ENCODE results near the gene ULBP1. TPM values are rescaled to one million over a fixed set of nuclear protein-coding genes. Genes with fewer than 3 reads are reported as not detected.
"Not testable (repeated sequence)": the region's sequence is repeated elsewhere in the genome, so short reads cannot be mapped to it uniquely, and the experiment has no call there.

The ULBP1 gene
- polyA plus RNA-seq, 1 donor (not counting 4 experiments of a cell fraction or from before 2014, with no cell fraction given) = 2.2 TPM

DNA sequence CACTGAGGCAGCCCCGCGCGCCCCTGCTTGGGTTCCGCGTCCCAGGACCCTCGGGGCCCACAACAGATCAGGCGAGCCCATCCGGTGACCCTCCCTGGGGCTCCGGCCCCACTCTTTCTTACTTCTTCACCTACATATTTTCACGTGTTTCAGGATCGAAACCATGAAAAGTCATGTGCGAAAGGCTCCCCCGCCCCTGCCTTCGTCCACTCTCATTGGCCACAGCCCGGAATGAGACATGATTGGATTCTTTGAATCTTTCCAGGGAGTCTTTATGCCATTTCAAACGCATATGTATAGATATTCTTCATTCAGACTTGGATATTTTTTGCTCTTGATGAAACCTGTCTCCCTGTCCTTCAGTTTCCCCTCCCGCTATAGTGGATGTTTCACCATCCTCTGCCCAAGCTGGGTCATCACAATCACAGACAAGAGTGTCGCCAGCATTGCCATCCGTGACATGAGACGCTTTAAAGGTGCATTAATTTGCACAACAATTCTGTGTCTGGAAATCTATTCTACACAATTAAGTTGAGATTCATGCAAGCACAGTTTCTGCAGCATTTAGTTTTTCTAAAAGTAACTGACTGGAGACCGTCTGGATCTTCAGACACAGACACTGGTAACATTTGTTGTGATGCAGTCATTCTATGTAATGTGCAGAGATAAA is 8.6 kb upstream of the ULBP1 start:
- H3K4me2 ChIP-seq (ENCODE audit: control insufficient read depth, extremely low read depth, insufficient read depth, low read depth, low read length); DNase-seq (ENCODE audit: low read depth, low spot score); H2AFZ ChIP-seq (ENCODE audit: control insufficient read depth, low read length); H3K4me1 ChIP-seq (ENCODE audit: control insufficient read depth, extremely low read depth, insufficient read depth, low read length); H3K27ac ChIP-seq (ENCODE audit: control insufficient read depth, insufficient read depth, low read length); H3K9me1 ChIP-seq (ENCODE audit: control insufficient read depth, extremely low read depth, insufficient read depth, low read length); dilution Hi-C loops (cut with MboI; ENCODE audit: extremely low pct_ligation_motif_present, low sequenced_read_pairs); H3K9me3 ChIP-seq (ENCODE audit: control insufficient read depth, low read depth, low read length); H3K4me3 ChIP-seq (ENCODE audit: control insufficient read depth in 2 of 3, extremely low read depth in 1 of 3, insufficient read depth in 2 of 3, low read depth in 1 of 3, low read length in 3 of 3); H3K9ac ChIP-seq (ENCODE audit: control insufficient read depth, extremely low read depth, insufficient read depth, low read length); H4K20me1 ChIP-seq (ENCODE audit: control insufficient read depth, extremely low read depth, insufficient read depth, low read length); H3K79me2 ChIP-seq (ENCODE audit: control insufficient read depth, insufficient read depth, low read length); H3K36me3 ChIP-seq (ENCODE audit: control insufficient read depth in 2 of 2, extremely low read depth in 1 of 2, insufficient read depth in 2 of 2, low read length in 2 of 2); FAIRE-seq: not testable (repeated sequence)
- H3K27me3 ChIP-seq (ENCODE audit: control insufficient read depth, extremely low read depth, insufficient read depth, low read length) = peaks cover 56% of the 10 kb centered on the region

DNA sequence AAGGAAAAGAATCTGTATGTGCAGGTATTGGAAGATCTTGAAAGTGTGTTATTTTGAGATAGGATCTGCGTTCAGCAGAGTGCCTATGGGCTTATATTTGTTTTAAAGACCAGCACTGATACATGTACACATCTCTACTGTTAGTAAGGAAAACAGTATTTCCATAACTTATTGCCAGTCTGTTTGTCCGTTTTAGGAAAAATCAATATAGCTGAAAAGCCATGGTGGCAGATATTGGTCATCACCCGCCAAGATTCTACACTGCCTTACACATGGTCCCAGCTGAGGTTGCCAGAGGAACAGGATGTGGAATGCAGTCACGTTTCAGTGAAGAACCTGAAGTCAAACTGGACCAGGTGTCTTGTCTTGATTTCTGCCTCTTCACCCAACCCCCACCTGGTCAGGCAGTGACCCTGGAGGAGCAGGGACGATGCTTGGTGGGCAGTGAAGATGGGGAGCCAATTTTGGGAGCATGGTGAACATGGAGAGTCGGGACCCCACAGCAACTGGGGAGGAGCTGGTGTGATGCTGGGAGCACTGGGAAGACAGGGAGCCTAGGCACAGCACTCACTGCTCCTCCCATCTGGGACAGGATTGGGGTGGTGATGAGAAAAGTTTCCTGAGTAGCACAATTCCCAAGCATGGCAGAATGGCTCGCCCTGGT is 8.0 kb upstream of the ULBP1 start:
- H3K9me1 ChIP-seq (ENCODE audit: control insufficient read depth, extremely low read depth, insufficient read depth, low read length); H3K4me2 ChIP-seq (ENCODE audit: control insufficient read depth, extremely low read depth, insufficient read depth, low read depth, low read length); FAIRE-seq; H3K4me1 ChIP-seq (ENCODE audit: control insufficient read depth, extremely low read depth, insufficient read depth, low read length); dilution Hi-C loops (cut with MboI; ENCODE audit: extremely low pct_ligation_motif_present, low sequenced_read_pairs); H3K9me3 ChIP-seq (ENCODE audit: control insufficient read depth, low read depth, low read length); H3K9ac ChIP-seq (ENCODE audit: control insufficient read depth, extremely low read depth, insufficient read depth, low read length); H3K4me3 ChIP-seq (ENCODE audit: control insufficient read depth in 2 of 3, extremely low read depth in 1 of 3, insufficient read depth in 2 of 3, low read depth in 1 of 3, low read length in 3 of 3); H4K20me1 ChIP-seq (ENCODE audit: control insufficient read depth, extremely low read depth, insufficient read depth, low read length); H3K79me2 ChIP-seq (ENCODE audit: control insufficient read depth, insufficient read depth, low read length); H2AFZ ChIP-seq (ENCODE audit: control insufficient read depth, low read length); H3K36me3 ChIP-seq (ENCODE audit: control insufficient read depth in 2 of 2, extremely low read depth in 1 of 2, insufficient read depth in 2 of 2, low read length in 2 of 2); H3K27ac ChIP-seq (ENCODE audit: control insufficient read depth, insufficient read depth, low read length); DNase-seq (ENCODE audit: low read depth, low spot score): not testable (repeated sequence)
- TF ChIP-seq EZH2 (IDR thresholded peaks at IDR 0.05; ENCODE audit: low read length) = peak; percentile 49
- H3K27me3 ChIP-seq (ENCODE audit: control insufficient read depth, extremely low read depth, insufficient read depth, low read length) = peaks cover 55% of the 10 kb centered on the region

DNA sequence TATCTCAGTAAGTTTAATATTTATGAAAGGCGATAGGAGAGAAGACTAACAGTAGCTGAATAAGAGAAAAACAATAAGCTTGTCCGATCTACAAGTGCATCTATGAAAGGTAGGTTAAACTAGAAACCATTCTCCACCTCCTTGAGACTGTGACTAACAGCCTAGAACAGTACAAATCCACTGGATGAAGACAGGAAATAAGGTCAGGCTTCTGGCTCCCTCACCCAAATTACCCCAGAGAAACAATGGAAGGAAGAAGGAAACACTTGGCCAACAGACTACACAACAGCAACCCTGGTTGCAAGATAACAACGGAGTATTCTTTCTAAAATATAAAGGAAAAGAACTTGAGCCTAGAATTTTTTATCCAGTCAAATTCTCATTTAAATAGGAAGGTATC is 5.6 kb upstream of the ULBP1 start:
- FAIRE-seq; H3K9ac ChIP-seq (ENCODE audit: control insufficient read depth, extremely low read depth, insufficient read depth, low read length); dilution Hi-C loops (cut with MboI; ENCODE audit: extremely low pct_ligation_motif_present, low sequenced_read_pairs): not testable (repeated sequence)

DNA sequence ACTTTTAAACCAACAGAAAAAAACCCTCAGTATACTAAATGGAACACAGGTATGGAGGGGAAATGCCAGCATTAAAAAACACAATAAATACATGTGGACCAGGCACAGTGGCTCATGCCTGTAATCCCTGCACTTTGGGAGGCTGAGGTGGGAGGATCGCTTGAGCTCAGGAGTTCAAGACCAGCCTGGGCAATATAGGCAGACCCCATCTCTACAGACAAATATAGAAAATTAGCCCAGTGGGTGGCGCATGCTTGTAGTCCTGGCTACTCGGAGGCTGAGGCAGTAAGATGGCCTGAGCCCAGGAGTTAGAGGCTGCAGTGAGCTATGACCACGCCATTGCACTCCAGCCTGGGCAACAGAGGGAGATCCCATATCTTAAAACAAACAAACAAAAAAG is 3.9 kb upstream of the ULBP1 start:
- H4K20me1 ChIP-seq (ENCODE audit: control insufficient read depth, extremely low read depth, insufficient read depth, low read length); H3K4me1 ChIP-seq (ENCODE audit: control insufficient read depth, extremely low read depth, insufficient read depth, low read length); H3K27ac ChIP-seq (ENCODE audit: control insufficient read depth, insufficient read depth, low read length); H3K9ac ChIP-seq (ENCODE audit: control insufficient read depth, extremely low read depth, insufficient read depth, low read length); H2AFZ ChIP-seq (ENCODE audit: control insufficient read depth, low read length); H3K9me3 ChIP-seq (ENCODE audit: control insufficient read depth, low read depth, low read length); H3K36me3 ChIP-seq (ENCODE audit: control insufficient read depth in 2 of 2, extremely low read depth in 1 of 2, insufficient read depth in 2 of 2, low read length in 2 of 2); H3K9me1 ChIP-seq (ENCODE audit: control insufficient read depth, extremely low read depth, insufficient read depth, low read length); FAIRE-seq; H3K4me2 ChIP-seq (ENCODE audit: control insufficient read depth, extremely low read depth, insufficient read depth, low read depth, low read length); H3K79me2 ChIP-seq (ENCODE audit: control insufficient read depth, insufficient read depth, low read length); dilution Hi-C loops (cut with MboI; ENCODE audit: extremely low pct_ligation_motif_present, low sequenced_read_pairs); H3K4me3 ChIP-seq (ENCODE audit: control insufficient read depth in 2 of 3, extremely low read depth in 1 of 3, insufficient read depth in 2 of 3, low read depth in 1 of 3, low read length in 3 of 3); DNase-seq (ENCODE audit: low read depth, low spot score): not testable (repeated sequence)
- peaks cover 35% of the 10 kb centered on the region for H3K27me3 ChIP-seq (ENCODE audit: control insufficient read depth, extremely low read depth, insufficient read depth, low read length)

More for the DNA sequence above, 5.6 kb upstream of the ULBP1 start:
- not testable (repeated sequence) for H3K4me2 ChIP-seq (ENCODE audit: control insufficient read depth, extremely low read depth, insufficient read depth, low read depth, low read length); DNase-seq (ENCODE audit: low read depth, low spot score); H3K4me1 ChIP-seq (ENCODE audit: control insufficient read depth, extremely low read depth, insufficient read depth, low read length); H3K27ac ChIP-seq (ENCODE audit: control insufficient read depth, insufficient read depth, low read length); H3K36me3 ChIP-seq (ENCODE audit: control insufficient read depth in 2 of 2, extremely low read depth in 1 of 2, insufficient read depth in 2 of 2, low read length in 2 of 2); H3K4me3 ChIP-seq (ENCODE audit: control insufficient read depth in 2 of 3, extremely low read depth in 1 of 3, insufficient read depth in 2 of 3, low read depth in 1 of 3, low read length in 3 of 3); H2AFZ ChIP-seq (ENCODE audit: control insufficient read depth, low read length); H3K9me3 ChIP-seq (ENCODE audit: control insufficient read depth, low read depth, low read length); H4K20me1 ChIP-seq (ENCODE audit: control insufficient read depth, extremely low read depth, insufficient read depth, low read length); H3K79me2 ChIP-seq (ENCODE audit: control insufficient read depth, insufficient read depth, low read length); H3K9me1 ChIP-seq (ENCODE audit: control insufficient read depth, extremely low read depth, insufficient read depth, low read length)
- peaks cover 36% of the 10 kb centered on the region for H3K27me3 ChIP-seq (ENCODE audit: control insufficient read depth, extremely low read depth, insufficient read depth, low read length)
